ENCODE results near the gene NPAS3.

NPAS3 gene

DNA sequence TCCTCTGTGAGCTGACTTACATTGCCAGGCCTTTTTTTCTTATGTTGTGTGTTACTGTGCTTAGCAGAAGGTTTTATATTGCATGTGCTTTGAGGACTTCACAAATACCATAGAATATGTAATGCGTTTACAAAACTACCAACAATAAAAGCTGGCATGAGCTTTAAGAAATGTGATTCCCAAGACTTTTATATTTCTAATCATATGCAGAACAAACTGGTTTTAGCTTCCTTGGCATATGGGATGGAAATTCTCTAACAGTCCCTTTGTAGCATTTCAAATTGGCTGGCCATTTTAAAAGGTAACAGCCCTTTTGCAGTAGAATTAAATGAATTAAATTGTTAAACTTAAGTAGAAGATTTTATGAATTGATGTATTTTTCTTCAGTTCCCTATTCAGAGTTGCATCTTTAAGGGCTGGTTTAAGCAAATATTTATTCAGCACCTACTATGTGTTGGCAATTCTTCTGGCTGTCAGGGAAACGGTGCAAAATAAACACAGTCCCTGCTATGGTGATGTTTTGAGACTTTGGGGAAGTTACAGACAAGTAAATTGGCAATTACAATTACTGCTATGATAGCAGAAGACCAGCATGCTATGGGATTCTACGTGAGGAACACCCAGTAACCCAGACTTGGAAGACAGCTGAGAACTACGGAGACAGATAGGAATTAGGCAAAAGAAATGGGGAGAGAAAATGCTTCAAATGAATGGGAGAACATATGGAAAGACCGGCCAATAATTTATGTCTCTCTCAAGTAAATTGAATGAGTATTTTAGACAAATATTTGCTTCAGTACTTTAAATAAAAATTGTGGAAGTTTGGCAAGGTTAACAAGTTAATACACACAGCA lies 565.8 kb downstream of the NPAS3 start:
- no peak overlapping the region for H3K4me3 ChIP-seq (ENCODE audit: control insufficient read depth, low read depth, low read length)
- TF ChIP-seq, protein P1, sequence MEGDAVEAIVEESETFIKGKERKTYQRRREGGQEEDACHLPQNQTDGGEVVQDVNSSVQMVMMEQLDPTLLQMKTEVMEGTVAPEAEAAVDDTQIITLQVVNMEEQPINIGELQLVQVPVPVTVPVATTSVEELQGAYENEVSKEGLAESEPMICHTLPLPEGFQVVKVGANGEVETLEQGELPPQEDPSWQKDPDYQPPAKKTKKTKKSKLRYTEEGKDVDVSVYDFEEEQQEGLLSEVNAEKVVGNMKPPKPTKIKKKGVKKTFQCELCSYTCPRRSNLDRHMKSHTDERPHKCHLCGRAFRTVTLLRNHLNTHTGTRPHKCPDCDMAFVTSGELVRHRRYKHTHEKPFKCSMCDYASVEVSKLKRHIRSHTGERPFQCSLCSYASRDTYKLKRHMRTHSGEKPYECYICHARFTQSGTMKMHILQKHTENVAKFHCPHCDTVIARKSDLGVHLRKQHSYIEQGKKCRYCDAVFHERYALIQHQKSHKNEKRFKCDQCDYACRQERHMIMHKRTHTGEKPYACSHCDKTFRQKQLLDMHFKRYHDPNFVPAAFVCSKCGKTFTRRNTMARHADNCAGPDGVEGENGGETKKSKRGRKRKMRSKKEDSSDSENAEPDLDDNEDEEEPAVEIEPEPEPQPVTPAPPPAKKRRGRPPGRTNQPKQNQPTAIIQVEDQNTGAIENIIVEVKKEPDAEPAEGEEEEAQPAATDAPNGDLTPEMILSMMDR (conservative IDR thresholded peaks at IDR 0.05; ENCODE audit: control insufficient read depth, insufficient read depth, low read depth, low read length): no peak
- no peak for DNase-seq (ENCODE audit: low read depth)

- TF ChIP-seq, protein P1 (conservative IDR thresholded peaks at IDR 0.05; ENCODE audit: control insufficient read depth, insufficient read depth, low read depth, low read length): no peak
- no peak for DNase-seq (ENCODE audit: low read depth)
- H3K4me3 ChIP-seq (ENCODE audit: control insufficient read depth, low read depth, low read length): no peak overlapping the region
Observed at GRCh38 chr14:33505266-33505962, 566.7 kb downstream of the NPAS3 start.

DNA sequence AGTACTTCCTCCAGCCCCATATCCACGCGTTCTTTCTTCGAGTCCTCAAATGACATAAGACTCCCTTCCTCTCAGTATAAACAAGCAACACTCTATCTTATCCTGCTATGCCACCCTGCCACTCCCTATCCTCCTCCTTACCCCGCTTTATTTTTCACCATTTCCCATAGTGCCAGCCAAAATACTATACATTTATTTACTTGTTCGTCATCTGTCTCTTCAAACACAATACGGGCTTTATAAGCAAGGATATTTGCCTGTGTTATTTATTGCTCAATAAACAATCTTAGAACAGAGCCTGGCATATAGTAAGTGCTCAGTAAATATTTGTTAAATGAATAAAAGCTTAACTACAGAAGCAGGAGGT lies 567.3 kb downstream of the NPAS3 start:
- H3K4me3 ChIP-seq (ENCODE audit: control insufficient read depth, low read depth, low read length): no peak overlapping the region
- DNase-seq (ENCODE audit: low read depth): no peak
- TF ChIP-seq, protein P1 (conservative IDR thresholded peaks at IDR 0.05; ENCODE audit: control insufficient read depth, insufficient read depth, low read depth, low read length): no peak

DNA sequence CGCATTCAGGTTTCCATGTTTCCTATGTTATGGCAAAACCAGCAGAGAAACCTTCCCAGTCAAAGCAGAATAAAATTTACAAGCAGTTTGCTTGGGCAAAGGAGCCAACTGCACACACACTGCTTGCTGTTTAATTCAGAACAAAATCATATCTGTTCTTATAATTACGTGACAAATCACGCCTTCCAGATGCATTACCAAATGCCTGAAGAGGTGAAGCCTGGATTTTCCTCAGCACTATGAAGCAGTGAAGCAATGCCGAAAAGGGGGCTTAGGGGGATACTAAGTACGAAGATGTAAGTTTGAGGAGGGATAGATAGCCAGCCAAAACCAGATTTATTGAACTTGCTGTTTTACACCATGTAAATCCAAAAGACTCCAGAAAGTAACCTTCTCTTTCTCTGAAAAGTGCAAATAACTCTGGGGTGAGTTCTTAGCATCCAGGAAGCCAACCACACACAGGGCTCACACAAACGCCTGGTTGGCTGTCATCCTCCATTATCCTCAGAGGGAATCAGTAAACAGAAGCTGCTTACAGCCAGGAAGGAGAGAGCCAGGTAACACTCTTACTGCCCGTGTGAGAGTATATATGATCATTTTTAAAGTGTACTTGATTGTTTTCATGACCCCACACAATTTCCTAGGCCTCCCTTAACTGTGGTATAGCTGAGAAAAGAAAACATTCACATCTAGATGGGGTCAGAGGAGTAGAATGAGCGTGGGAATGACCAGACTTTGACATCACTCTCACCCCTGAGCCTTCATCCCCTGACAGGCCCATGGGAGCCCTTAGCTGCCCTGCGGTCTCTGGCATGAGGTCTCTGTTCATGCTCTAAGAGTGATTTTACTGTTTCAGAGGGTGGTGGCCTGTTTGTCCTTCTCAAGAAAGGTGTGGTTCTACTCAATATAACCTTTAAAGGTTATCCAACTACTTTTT lies 569.7 kb downstream of the NPAS3 start:
- no peak overlapping the region for H3K4me3 ChIP-seq (ENCODE audit: control insufficient read depth, low read depth, low read length)
- TF ChIP-seq, protein P1 (conservative IDR thresholded peaks at IDR 0.05; ENCODE audit: control insufficient read depth, insufficient read depth, low read depth, low read length): no peak
- no peak for DNase-seq (ENCODE audit: low read depth)

DNA sequence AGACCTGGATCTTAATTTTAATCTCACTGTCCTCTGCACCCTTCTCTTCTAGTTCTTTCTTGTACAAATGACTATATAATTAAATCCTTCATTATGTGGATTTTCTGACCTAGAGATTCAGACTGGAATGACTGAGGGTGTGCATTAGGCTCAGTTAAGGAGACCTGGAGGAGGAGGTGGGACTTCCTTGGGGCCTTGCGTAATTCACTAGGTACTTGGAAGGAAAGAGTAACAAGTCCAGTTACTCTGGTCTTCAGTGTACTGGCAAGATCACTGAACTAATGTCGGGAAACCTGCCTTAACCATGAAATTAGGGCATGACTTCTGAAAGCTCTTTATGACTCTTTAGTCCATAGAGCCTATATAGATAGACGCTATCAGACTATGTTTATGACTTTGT lies 570.8 kb downstream of the NPAS3 start:
- TF ChIP-seq, protein P1 (conservative IDR thresholded peaks at IDR 0.05; ENCODE audit: control insufficient read depth, insufficient read depth, low read depth, low read length): no peak
- DNase-seq (ENCODE audit: low read depth): no peak
- H3K4me3 ChIP-seq (ENCODE audit: control insufficient read depth, low read depth, low read length): no peak overlapping the region

DNA sequence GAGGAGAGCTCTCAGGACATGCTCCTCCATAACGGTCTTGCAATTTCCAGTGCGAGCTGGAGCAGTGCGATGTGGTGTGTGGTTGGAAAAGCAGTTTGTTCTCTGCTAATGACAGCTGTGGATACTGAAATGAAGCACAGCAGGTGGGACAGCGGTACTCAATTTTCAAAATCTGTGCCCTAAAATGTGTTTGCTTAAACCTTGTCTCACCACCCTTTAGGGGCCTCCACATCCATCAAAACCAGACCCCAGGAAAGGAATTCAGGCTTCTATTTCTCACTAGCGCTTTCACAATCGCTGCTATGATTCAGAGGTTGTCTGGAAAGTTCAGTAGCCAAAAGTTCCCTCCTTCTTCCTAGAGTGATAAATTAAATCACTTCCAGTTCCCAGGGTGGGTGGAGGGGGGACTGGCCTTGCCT lies 571.4 kb downstream of the NPAS3 start:
- TF ChIP-seq, protein P1 (conservative IDR thresholded peaks at IDR 0.05; ENCODE audit: control insufficient read depth, insufficient read depth, low read depth, low read length): no peak
- peak; percentile 76 for DNase-seq (ENCODE audit: low read depth)
- no peak overlapping the region for H3K4me3 ChIP-seq (ENCODE audit: control insufficient read depth, low read depth, low read length)

Data from fibroblast of mammary gland (primary cell).